ENCODE results near the gene LIMS2. TPM values are rescaled to one million over a fixed set of nuclear protein-coding genes. Genes with fewer than 3 reads are reported as not detected.

Gene LIMS2
- total RNA-seq, 2 experiments from 2014 or later = 1.6 to 24.9 TPM

DNA sequence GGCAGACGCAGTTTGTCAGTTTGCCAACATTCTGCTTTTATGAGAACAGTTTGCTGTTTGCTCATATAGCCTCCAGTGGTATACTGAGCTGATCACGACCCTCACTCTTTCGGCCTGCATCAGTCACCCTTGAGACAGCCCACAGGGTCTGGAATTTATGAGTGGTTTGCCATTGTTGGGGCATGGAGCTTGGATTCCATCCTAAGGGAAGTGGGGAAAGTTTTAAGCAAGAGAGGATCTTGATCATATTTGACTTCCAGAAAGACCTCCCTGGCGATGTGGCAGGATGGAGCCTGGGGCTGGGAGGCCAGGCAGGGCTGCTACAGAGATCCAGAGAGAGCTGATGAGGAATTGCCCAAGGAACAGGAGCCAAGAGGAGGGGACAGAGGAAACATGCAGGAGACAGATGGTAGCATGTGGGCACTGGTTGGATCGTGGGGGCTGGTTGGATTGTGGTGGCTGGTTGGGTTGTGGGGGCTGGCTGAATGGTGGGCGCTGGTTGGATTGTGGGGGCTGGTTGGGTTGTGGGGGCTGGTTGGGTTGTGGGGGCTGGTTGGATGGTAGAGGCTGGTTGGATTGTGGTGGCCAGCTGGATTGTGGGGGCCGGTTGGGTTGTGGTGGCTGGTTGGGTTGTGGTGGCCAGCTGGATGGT is 56.7 kb downstream of the LIMS2 start:
- POLR2A ChIA-PET = no interaction called here

DNA sequence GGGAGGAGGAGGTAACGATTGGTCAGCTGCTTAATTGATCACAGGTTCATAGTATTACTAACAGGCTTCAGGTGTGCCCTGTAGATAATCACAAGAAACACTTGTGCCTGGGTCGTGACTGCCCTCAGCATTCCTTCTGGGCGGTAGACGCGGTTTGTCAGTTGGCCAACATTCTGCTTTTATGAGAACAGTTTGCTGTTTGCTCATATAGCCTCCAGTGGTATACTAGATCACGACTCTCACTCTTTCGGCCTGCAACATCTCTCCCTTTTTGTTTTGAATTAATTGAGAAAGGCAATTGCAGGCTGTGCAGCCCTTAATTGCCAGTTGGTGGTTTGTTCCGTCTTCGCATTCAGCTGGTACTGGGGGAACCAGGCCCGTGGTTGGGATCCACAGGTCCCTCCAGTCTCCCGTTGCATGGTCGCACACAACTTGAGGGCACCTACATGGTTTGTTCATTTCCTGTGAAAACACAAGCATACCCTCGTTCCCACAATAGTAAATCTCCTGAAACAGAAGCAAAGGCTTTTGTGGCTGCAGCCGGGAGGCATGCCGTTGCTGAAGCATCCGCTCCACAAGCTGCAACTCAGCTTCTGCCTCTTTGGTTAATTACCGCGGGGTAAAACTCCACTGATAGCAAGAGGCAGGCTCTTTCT is 59.7 kb downstream of the LIMS2 start:
- H3K9me3 ChIP-seq (ENCODE audit: low read length) = no peaks in the 10 kb centered on the region; the same call in 1 of the 2 replicates
- TF ChIP-seq, protein P1, sequence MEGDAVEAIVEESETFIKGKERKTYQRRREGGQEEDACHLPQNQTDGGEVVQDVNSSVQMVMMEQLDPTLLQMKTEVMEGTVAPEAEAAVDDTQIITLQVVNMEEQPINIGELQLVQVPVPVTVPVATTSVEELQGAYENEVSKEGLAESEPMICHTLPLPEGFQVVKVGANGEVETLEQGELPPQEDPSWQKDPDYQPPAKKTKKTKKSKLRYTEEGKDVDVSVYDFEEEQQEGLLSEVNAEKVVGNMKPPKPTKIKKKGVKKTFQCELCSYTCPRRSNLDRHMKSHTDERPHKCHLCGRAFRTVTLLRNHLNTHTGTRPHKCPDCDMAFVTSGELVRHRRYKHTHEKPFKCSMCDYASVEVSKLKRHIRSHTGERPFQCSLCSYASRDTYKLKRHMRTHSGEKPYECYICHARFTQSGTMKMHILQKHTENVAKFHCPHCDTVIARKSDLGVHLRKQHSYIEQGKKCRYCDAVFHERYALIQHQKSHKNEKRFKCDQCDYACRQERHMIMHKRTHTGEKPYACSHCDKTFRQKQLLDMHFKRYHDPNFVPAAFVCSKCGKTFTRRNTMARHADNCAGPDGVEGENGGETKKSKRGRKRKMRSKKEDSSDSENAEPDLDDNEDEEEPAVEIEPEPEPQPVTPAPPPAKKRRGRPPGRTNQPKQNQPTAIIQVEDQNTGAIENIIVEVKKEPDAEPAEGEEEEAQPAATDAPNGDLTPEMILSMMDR (conservative IDR thresholded peaks at IDR 0.05; ENCODE audit: low read length) = no peak
- no peak for TF ChIP-seq EZH2phosphoT487 (IDR thresholded peaks at IDR 0.05; ENCODE audit: borderline replicate concordance, low read depth, low read length)
- H3K27ac ChIP-seq (ENCODE audit: low read depth, low read length, poor library complexity, severe bottlenecking) = no peak overlapping the region
- no peak overlapping the region for H3K4me3 ChIP-seq (ENCODE audit: low read depth, low read length, poor library complexity, severe bottlenecking)
- H3K79me2 ChIP-seq (ENCODE audit: insufficient read depth, low read depth, low read length) = no peaks in the 10 kb centered on the region
- H2AFZ ChIP-seq (ENCODE audit: low read length) = no peak overlapping the region
- DNase-seq (ENCODE audit: low spot score) = no peak
- ChIA-PET POLR2A (no interaction called here), CTCF (ENCODE audit: unreplicated experiment) (interaction anchor here (0.8 kb wide), 1 partner anchor 23 kb away, joined by 3 read pairs; no protein-coding TSS in a partner anchor)
- no peak overlapping the region for H3K4me2 ChIP-seq (ENCODE audit: low read length)
- H4K20me1 ChIP-seq (ENCODE audit: insufficient read depth, low read length) = no peaks in the 10 kb centered on the region
- no peaks in the 10 kb centered on the region for H3K36me3 ChIP-seq (ENCODE audit: insufficient read depth, low read length)
- no peaks in the 10 kb centered on the region for H3K4me1 ChIP-seq (ENCODE audit: insufficient read depth, low read length, poor library complexity, severe bottlenecking)
- intact Hi-C loops (cut with micrococcal nuclease; ENCODE audit: unreplicated experiment) = no loop called here
- BruUV-seq (replicated peaks) = no TSS peak
- no peaks in the 10 kb centered on the region for H3K9me2 ChIP-seq (ENCODE audit: insufficient read depth, low read length)

More for the DNA sequence above, 56.7 kb downstream of the LIMS2 start:
- no peak overlapping the region for H3K4me2 ChIP-seq (ENCODE audit: low read length)
- H3K9me3 ChIP-seq (ENCODE audit: low read length) = no peaks in the 10 kb centered on the region
- no peak overlapping the region for H3K27ac ChIP-seq (ENCODE audit: low read depth, low read length, poor library complexity, severe bottlenecking)
- no peak overlapping the region for H3K4me3 ChIP-seq (ENCODE audit: low read depth, low read length, poor library complexity, severe bottlenecking)
- H2AFZ ChIP-seq (ENCODE audit: low read length) = no peak overlapping the region
- no peaks in the 10 kb centered on the region for H3K4me1 ChIP-seq (ENCODE audit: insufficient read depth, low read length, poor library complexity, severe bottlenecking)
- DNase-seq (ENCODE audit: low spot score) = no peak
- no peaks in the 10 kb centered on the region for H3K79me2 ChIP-seq (ENCODE audit: insufficient read depth, low read depth, low read length)
- H4K20me1 ChIP-seq (ENCODE audit: insufficient read depth, low read length) = no peaks in the 10 kb centered on the region
- H3K9me2 ChIP-seq (ENCODE audit: insufficient read depth, low read length) = no peaks in the 10 kb centered on the region
- TF ChIP-seq EZH2phosphoT487 (IDR thresholded peaks at IDR 0.05; ENCODE audit: borderline replicate concordance, low read depth, low read length) = no peak
- TF ChIP-seq, protein P1 (conservative IDR thresholded peaks at IDR 0.05; ENCODE audit: low read length) = no peak
- BruUV-seq (replicated peaks) = no TSS peak
- intact Hi-C loops (cut with micrococcal nuclease; ENCODE audit: unreplicated experiment) = no loop called here
- H3K36me3 ChIP-seq (ENCODE audit: insufficient read depth, low read length) = no peaks in the 10 kb centered on the region
- CTCF ChIA-PET (ENCODE audit: unreplicated experiment) = interaction anchor here (2.5 kb wide), 1 partner anchor 22 kb away, joined by 8 read pairs; no protein-coding TSS in a partner anchor

GRCh38 chr2:127614731-127615130 is 60.6 kb downstream of the LIMS2 start:
- Histone ChIP-seq H3K4me2 (ENCODE audit: low read length) (no peak overlapping the region), H3K9me2 (ENCODE audit: insufficient read depth, low read length) (no peaks in the 10 kb centered on the region), H3K27ac (ENCODE audit: low read depth, low read length, poor library complexity, severe bottlenecking) (no peak overlapping the region), H3K4me3 (ENCODE audit: low read depth, low read length, poor library complexity, severe bottlenecking) (no peak overlapping the region), H3K9me3 (ENCODE audit: low read length) (no peaks in the 10 kb centered on the region; the same call in 1 of the 2 replicates), H2AFZ (ENCODE audit: low read length) (no peak overlapping the region), H4K20me1 (ENCODE audit: insufficient read depth, low read length) (no peaks in the 10 kb centered on the region), H3K79me2 (ENCODE audit: insufficient read depth, low read depth, low read length) (no peaks in the 10 kb centered on the region), H3K4me1 (ENCODE audit: insufficient read depth, low read length, poor library complexity, severe bottlenecking) (no peaks in the 10 kb centered on the region), H3K36me3 (ENCODE audit: insufficient read depth, low read length) (no peaks in the 10 kb centered on the region)
- DNase-seq (ENCODE audit: low spot score) = no peak
- no TSS peak for BruUV-seq (replicated peaks)
- TF ChIP-seq EZH2phosphoT487 (IDR thresholded peaks at IDR 0.05; ENCODE audit: borderline replicate concordance, low read depth, low read length) = no peak
- TF ChIP-seq, protein P1 (conservative IDR thresholded peaks at IDR 0.05; ENCODE audit: low read length) = no peak
- POLR2A ChIA-PET = interaction anchor here (0.7 kb wide), 1 partner anchor 35 kb away, joined by 3 read pairs; no protein-coding TSS in a partner anchor
- CTCF ChIA-PET (ENCODE audit: unreplicated experiment) = no interaction called here
- intact Hi-C loops (cut with micrococcal nuclease; ENCODE audit: unreplicated experiment) = no loop called here
